GM12865 (cell line): Measurements from ENCODE around the gene BSDC1.

Experiments
- DNase-seq: peaks from one replicate; pipeline ENCODE4 v3.0.0; 2010; ENCODE audit warnings: low read depth
- H3K4me3 ChIP-seq: 2 replicates; pipeline ENCODE4 v1.5.1; 2011; ENCODE audit warnings: mild to moderate bottlenecking, low read depth, low read length, control low read depth
- TF ChIP-seq, protein P1 (sequence below): IDR thresholded peaks from 2 replicates; pipeline ENCODE4 v1.5.1; 2011; ENCODE audit warnings: low read length, control low read depth, low read depth, inconsistent platforms; ENCODE audit not compliant: insufficient read depth; ENCODE audit errors: missing control alignments

BSDC1 gene

GRCh38 chr1:32393136-32393535 is 1.1 kb downstream of the BSDC1 start:
- TF ChIP-seq, protein P1, sequence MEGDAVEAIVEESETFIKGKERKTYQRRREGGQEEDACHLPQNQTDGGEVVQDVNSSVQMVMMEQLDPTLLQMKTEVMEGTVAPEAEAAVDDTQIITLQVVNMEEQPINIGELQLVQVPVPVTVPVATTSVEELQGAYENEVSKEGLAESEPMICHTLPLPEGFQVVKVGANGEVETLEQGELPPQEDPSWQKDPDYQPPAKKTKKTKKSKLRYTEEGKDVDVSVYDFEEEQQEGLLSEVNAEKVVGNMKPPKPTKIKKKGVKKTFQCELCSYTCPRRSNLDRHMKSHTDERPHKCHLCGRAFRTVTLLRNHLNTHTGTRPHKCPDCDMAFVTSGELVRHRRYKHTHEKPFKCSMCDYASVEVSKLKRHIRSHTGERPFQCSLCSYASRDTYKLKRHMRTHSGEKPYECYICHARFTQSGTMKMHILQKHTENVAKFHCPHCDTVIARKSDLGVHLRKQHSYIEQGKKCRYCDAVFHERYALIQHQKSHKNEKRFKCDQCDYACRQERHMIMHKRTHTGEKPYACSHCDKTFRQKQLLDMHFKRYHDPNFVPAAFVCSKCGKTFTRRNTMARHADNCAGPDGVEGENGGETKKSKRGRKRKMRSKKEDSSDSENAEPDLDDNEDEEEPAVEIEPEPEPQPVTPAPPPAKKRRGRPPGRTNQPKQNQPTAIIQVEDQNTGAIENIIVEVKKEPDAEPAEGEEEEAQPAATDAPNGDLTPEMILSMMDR, result no peak
- peak overlapping the region; percentile 76 for H3K4me3 ChIP-seq
- DNase-seq, result peak; percentile 3

GRCh38 chr1:32392325-32392724 is 1.9 kb downstream of the BSDC1 start:
- TF ChIP-seq, protein P1, result no peak
- no peak for DNase-seq
- no peak overlapping the region for H3K4me3 ChIP-seq

DNA sequence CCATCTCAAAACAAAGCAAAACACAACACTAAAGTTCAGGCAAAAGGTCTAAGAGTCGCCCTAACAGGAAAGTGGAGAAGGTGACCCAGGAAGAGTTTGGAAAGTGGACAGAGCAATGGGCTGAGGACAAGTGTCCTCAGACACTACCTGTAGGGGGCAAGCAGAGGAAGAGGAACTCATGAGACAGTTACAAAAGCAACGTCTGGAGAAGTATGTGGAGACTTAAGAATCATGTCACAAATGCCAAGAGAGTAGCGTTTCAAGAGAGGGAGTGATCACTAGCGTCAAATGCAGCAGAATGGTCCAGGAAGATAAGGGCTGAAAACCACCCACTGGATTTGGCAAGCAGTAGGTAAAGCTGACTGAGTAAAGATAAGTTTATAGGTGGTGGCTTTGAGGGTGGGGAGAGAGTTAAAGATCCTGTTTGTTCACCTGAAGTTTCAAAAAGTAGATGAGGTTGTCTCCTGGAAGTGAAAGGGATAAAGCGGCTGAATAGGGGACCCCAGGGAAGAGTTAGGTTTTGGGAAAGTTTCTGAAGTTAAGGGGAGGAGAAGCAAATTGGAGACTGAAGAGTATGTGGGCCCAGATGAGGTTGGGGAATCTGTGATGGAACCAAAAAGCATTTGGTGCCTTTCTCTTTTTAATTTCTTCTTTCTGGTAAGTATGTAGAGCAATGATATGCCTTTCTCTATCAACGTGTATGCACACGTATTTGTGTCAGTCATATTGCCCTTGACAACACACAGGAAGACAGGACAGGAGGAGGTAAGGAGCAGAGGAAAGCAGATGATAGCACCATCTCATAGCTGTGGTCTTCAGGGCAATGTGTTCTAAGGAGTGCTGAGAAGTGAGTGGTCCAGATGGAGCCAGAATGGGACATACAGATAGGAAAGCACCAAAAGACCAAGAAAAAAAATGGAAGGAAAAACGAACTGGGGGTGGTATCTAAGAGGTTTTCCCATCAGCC is 3.1 kb downstream of the BSDC1 start:
- no peak overlapping the region for H3K4me3 ChIP-seq
- TF ChIP-seq, protein P1, result no peak
- DNase-seq, result no peak

DNA sequence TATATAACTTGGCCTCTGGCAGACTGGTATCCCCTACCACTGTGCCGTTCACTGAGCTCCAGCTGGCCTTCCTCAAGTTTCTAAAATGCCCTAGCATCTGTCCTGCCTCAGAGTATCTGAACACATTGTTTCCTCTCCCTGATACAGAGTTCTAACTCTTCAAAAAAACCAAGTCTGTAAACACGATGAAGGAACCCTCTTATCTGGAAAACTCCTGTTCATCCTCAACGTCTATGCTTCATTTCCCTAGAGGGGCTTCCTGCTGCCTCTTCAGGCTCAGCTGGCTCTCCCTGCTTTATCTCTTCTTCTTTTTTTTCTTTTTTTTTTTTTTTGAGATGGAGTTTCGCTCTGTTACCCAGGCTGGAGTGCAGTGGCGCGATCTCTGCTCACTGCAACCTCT is 5.6 kb downstream of the BSDC1 start:
- no peak for DNase-seq
- H3K4me3 ChIP-seq, result no peak overlapping the region
- TF ChIP-seq, protein P1, result no peak

DNA sequence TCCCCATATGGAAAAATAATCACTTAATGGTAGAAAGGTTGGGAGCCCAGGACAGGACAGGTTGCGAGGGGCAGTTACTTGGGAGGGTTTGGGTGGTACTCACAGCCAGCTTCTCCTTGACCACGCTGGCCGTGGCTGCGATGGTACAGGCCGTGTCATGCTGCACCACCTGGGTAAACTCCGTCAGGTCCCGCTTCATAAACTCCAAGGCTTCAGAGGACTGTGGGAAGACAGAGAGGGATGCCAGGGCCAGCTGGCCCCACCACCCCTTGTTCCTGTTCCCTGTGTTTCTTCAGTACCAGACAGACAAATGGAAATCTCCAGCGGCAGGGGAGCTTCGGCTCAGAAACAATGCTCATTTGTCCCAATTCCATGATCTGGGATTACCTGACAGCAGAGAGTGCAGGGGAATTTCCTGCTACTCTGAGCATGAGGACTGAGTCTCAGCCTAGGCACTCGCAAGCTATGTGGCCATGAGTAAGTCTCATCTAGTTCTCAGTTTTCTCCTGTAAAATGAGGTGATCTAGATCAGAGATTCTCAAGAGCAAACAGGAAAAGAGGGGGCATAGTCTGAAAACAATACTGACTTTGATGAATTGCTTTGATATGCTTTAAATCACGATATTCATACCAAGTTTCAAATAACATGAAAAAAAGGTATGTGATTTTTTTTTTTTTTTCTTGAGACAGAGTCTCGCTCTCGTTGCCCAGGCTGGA is 7.4 kb downstream of the BSDC1 start:
- TF ChIP-seq, protein P1, result no peak
- no peak overlapping the region for H3K4me3 ChIP-seq
- DNase-seq, result no peak

GRCh38 chr1:32380057-32380456 is 14.2 kb downstream of the BSDC1 start:
- no peak overlapping the region for H3K4me3 ChIP-seq
- no peak for DNase-seq
- TF ChIP-seq, protein P1, result no peak
